H1 (cell line): Measurements from ENCODE around the gene MAPK8. TPM values are rescaled to one million over a fixed set of nuclear protein-coding genes. Genes with fewer than 3 reads are reported as not detected.

Experiments used
- CTCF ChIA-PET: fragments of 300-600 bp; sonication (Branson Sonifier 250); formaldehyde crosslinking; loops from one replicate; lab custom pipeline; 2021; ENCODE audit not compliant: partially characterized antibody; lab: Charles Lee
- POLR2A ChIA-PET: fragments of 300-600 bp; sonication (Branson Sonifier 250); formaldehyde crosslinking; loops from one replicate; lab custom pipeline; 2021; ENCODE audit warnings: inconsistent platforms; ENCODE audit not compliant: partially characterized antibody; lab: Charles Lee
- DNase-seq, 2 experiments: peaks; one replicate each; pipeline versions ENCODE4 v3.0.0 to v3.0.0-alpha.2; 2010 to 2022; ENCODE audit warnings: low spot score in 2 of 2, low read depth in 1 of 2, mixed read lengths in 1 of 2
- FAIRE-seq: peaks from 2 replicates; lab custom pipeline; 2011; peaks lifted over from hg19 to GRCh38; lab: Jason Lieb, UNC
- H2AFZ ChIP-seq: 2 replicates; pipeline ENCODE4 v1.8.1; 2012; ENCODE audit warnings: low read length, inconsistent platforms
- H2AK5ac ChIP-seq: 2 replicates; pipeline ENCODE4 v1.6.1; 2013; ENCODE audit warnings: low read depth, low read length
- H2BK120ac ChIP-seq: replicated peaks from 2 replicates; pipeline ENCODE3; 2013; ENCODE audit warnings: low read depth, low read length, inconsistent platforms
- H2BK12ac ChIP-seq: 2 replicates; pipeline ENCODE4 v1.6.1; 2013; ENCODE audit warnings: low read depth, low read length
- H2BK15ac ChIP-seq: 2 replicates; pipeline ENCODE4 v1.6.1; 2013; ENCODE audit warnings: low read length
- H2BK20ac ChIP-seq: 2 replicates; pipeline ENCODE4 v1.6.1; 2013; ENCODE audit warnings: low read length
- H2BK5ac ChIP-seq: 2 replicates; pipeline ENCODE4 v1.6.1; 2013; ENCODE audit warnings: low read depth, low read length
- H3K14ac ChIP-seq: 2 replicates; pipeline ENCODE4 v1.6.1; 2013; ENCODE audit warnings: inconsistent platforms; ENCODE audit not compliant: insufficient read length
- H3K18ac ChIP-seq: 2 replicates; pipeline ENCODE4 v1.6.1; 2013; ENCODE audit warnings: low read length; ENCODE audit errors: extremely low read depth
- H3K23ac ChIP-seq: 2 replicates; pipeline ENCODE4 v1.6.1; 2013; ENCODE audit warnings: inconsistent platforms; ENCODE audit not compliant: insufficient read length
- H3K23me2 ChIP-seq: 2 replicates; pipeline ENCODE4 v1.6.1; 2013; ENCODE audit warnings: low read depth, low read length
- H3K27ac ChIP-seq: 2 replicates; pipeline ENCODE4 v1.6.1; 2011; ENCODE audit warnings: low read depth, low read length, inconsistent platforms
- H3K27me3 ChIP-seq, 4 experiments: replicated peaks in 1 of 4; 1 replicate in 1 of 4; 2 replicates in 3 of 4; pipeline versions ENCODE4 v1.6.1 to v1.8.1; 2011 to 2013; ENCODE audit warnings: low read length in 3 of 4, mild to moderate bottlenecking in 3 of 4, inconsistent platforms in 2 of 4, mixed read lengths in 2 of 4, moderate library complexity in 1 of 4; ENCODE audit not compliant: control insufficient read depth in 3 of 4, insufficient read depth in 3 of 4; ENCODE audit errors: extremely low read depth in 1 of 4
- H3K36me3 ChIP-seq, 4 experiments: 2 replicates each; pipeline versions ENCODE4 v1.6.1 to v1.8.1; 2011 to 2013; ENCODE audit warnings: mild to moderate bottlenecking in 4 of 4, low read length in 3 of 4, moderate library complexity in 2 of 4, control low read depth in 1 of 4, inconsistent platforms in 1 of 4; ENCODE audit not compliant: insufficient read depth in 4 of 4, control insufficient read depth in 2 of 4
- H3K4ac ChIP-seq: replicated peaks from 2 replicates; pipeline ENCODE3; 2013; ENCODE audit warnings: low read length, low read depth, mixed read lengths, inconsistent platforms; ENCODE audit not compliant: insufficient read length
- H3K4me1 ChIP-seq, 4 experiments: replicated peaks in 1 of 4; 1 replicate in 1 of 4; 2 replicates in 3 of 4; pipeline versions ENCODE4 v1.6.1 to v1.8.1; 2011 to 2013; ENCODE audit warnings: low read length in 3 of 4, inconsistent platforms in 2 of 4, mixed read lengths in 1 of 4; ENCODE audit not compliant: insufficient read depth in 4 of 4, control insufficient read depth in 3 of 4
- H3K4me2 ChIP-seq, 2 experiments: 2 replicates each; pipeline versions ENCODE4 v1.6.1 to v1.8.1; 2011 to 2013; ENCODE audit warnings: low read depth in 2 of 2, low read length in 2 of 2, control low read depth in 1 of 2, inconsistent platforms in 1 of 2, mild to moderate bottlenecking in 1 of 2; ENCODE audit not compliant: insufficient read depth in 1 of 2
- H3K4me3 ChIP-seq, 4 experiments: fragments of 200-600, 300-600 bp in 1 of 4; sonication (generic), shearing (Covaris generic), sonication (Bioruptor Twin) in 1 of 4; 2 replicates each; pipeline versions ENCODE4 v1.5.1 to v1.8.1; 2011 to 2016; ENCODE audit warnings: low read length in 4 of 4, low read depth in 3 of 4, control low read depth in 2 of 4, inconsistent platforms in 2 of 4, mild to moderate bottlenecking in 2 of 4, mixed read lengths in 1 of 4, moderate library complexity in 1 of 4; ENCODE audit not compliant: insufficient read depth in 2 of 4; ENCODE audit errors: extremely low read depth in 1 of 4
- H3K56ac ChIP-seq: replicated peaks from 2 replicates; pipeline ENCODE3; 2013; ENCODE audit warnings: low read depth, mild to moderate bottlenecking, mixed read lengths, low read length, inconsistent platforms; ENCODE audit not compliant: insufficient read length
- H3K79me1 ChIP-seq: 2 replicates; pipeline ENCODE4 v1.6.1; 2013; ENCODE audit warnings: low read depth, low read length, control low read depth
- H3K79me2 ChIP-seq, 2 experiments: 2 replicates each; pipeline versions ENCODE4 v1.6.1 to v1.8.1; 2012 to 2013; ENCODE audit warnings: low read length in 2 of 2, mild to moderate bottlenecking in 2 of 2, inconsistent platforms in 1 of 2; ENCODE audit not compliant: insufficient read depth in 2 of 2, control insufficient read depth in 1 of 2
- H3K9ac ChIP-seq, 4 experiments: replicated peaks in 1 of 4; 1 replicate in 1 of 4; 2 replicates in 3 of 4; pipeline versions ENCODE4 v1.6.1 to v1.8.1; 2011 to 2013; ENCODE audit warnings: low read depth in 3 of 4, low read length in 3 of 4, control low read depth in 2 of 4, mild to moderate bottlenecking in 2 of 4, moderate library complexity in 2 of 4, inconsistent platforms in 1 of 4; ENCODE audit errors: extremely low read depth in 1 of 4
- H3K9me3 ChIP-seq, 2 experiments: 2 replicates each; pipeline versions ENCODE4 v1.6.1 to v1.8.1; 2012 to 2013; ENCODE audit warnings: mild to moderate bottlenecking in 2 of 2, moderate library complexity in 2 of 2, control low read depth in 1 of 2, inconsistent platforms in 1 of 2, low read depth in 1 of 2, low read length in 1 of 2, mixed read lengths in 1 of 2; ENCODE audit not compliant: insufficient read depth in 2 of 2
- H4K20me1 ChIP-seq, 2 experiments: replicated peaks in 1 of 2; 2 replicates each; pipeline versions ENCODE3 to v1.8.1; 2011 to 2013; ENCODE audit warnings: inconsistent platforms in 2 of 2, low read length in 2 of 2, mild to moderate bottlenecking in 1 of 2; ENCODE audit not compliant: insufficient read depth in 2 of 2, control insufficient read depth in 1 of 2
- H4K5ac ChIP-seq: 2 replicates; pipeline ENCODE4 v1.6.1; 2013; ENCODE audit warnings: low read length, low read depth, mixed read lengths, inconsistent platforms; ENCODE audit not compliant: insufficient read length
- H4K8ac ChIP-seq: 2 replicates; pipeline ENCODE4 v1.8.0; 2013; ENCODE audit warnings: mild to moderate bottlenecking, moderate library complexity, low read length, inconsistent platforms; ENCODE audit not compliant: insufficient read depth; ENCODE audit errors: extremely low read depth
- H4K91ac ChIP-seq: replicated peaks from 2 replicates; pipeline ENCODE3; 2013; ENCODE audit warnings: low read length, mixed read lengths, inconsistent platforms; ENCODE audit not compliant: insufficient read length
- CBX5 ChIP-seq: fragments of 300-800, 300-1000 bp; sonication (generic); IDR thresholded peaks from 2 replicates; pipeline ENCODE4 v1.7.1; 2016; ENCODE audit warnings: antibody characterized with exemption, low read length, low read depth
- CBX8 ChIP-seq: fragments of 300-800, 300-1000 bp; sonication (generic); IDR thresholded peaks from 2 replicates; pipeline ENCODE4 v1.7.1; 2016; ENCODE audit warnings: low read depth, low read length, borderline replicate concordance
- CHD2 ChIP-seq: IDR thresholded peaks from 2 replicates; pipeline ENCODE4 v1.6.1; 2012; ENCODE audit warnings: low read length, improper control_type of control experiment
- EP300 ChIP-seq, 2 experiments: IDR thresholded peaks; 1 replicate in 1 of 2; 2 replicates in 1 of 2; pipeline ENCODE4 v1.6.1; 2011 to 2012; ENCODE audit warnings: low read depth in 2 of 2, low read length in 2 of 2, mild to moderate bottlenecking in 2 of 2, borderline replicate concordance in 1 of 2, inconsistent platforms in 1 of 2, moderate library complexity in 1 of 2
- KDM5A ChIP-seq: fragments of 200-600 bp; IDR thresholded peaks from 2 replicates; pipeline ENCODE4 v1.7.1; 2012; ENCODE audit warnings: mild to moderate bottlenecking, low read length, inconsistent platforms, mixed read lengths
- SUZ12 ChIP-seq: fragments of 200-600 bp; sonication (generic); IDR thresholded peaks from 2 replicates; pipeline ENCODE4 v1.6.1; 2012; ENCODE audit warnings: mild to moderate bottlenecking, inconsistent platforms, low read length, moderate library complexity, mixed read lengths
- YY1 ChIP-seq: IDR thresholded peaks from 2 replicates; pipeline ENCODE4 v1.6.1; 2011; ENCODE audit warnings: low read depth, mild to moderate bottlenecking, low read length
- WGBS, 2 experiments: shearing (Covaris generic) in 1 of 2; methylation state at CpG; one replicate each; pipeline versions ENCODE4 v1.1.6 to v1.1.7; 2013 to 2015; ENCODE audit warnings: low lambda C conversion rate in 2 of 2, mixed read lengths in 2 of 2, inconsistent platforms in 1 of 2, low coverage in 1 of 2, missing lambda C conversion rate in 1 of 2; ENCODE audit not compliant: insufficient replicate concordance in 2 of 2, insufficient coverage in 1 of 2, insufficient read length in 1 of 2; ENCODE audit errors: extremely low coverage in 1 of 2, missing lambda C conversion rate in 1 of 2; 5-methylcytosine and 5-hydroxymethylcytosine counted together
- polyA plus RNA-seq, 7 experiments: library from polyadenylated mRNA; depleted of rRNA in 3 of 7; stranded (reverse) in 5 of 7; unstranded in 2 of 7; fragments of >200 nt in 5 of 7; fragments of 200-250 nt in 2 of 7; gene quantifications; 1 replicate in 5 of 7; 2 replicates in 1 of 7; 4 replicates in 1 of 7; pipeline versions ENCODE4 v1.2.1 to v1.2.3, GENCODE V29; 2011 to 2013; ENCODE audit warnings: missing spikeins in 2 of 7, mixed read lengths in 2 of 7
- total RNA-seq: library from RNA; stranded (reverse); fragmentation: NEBNext Ultra II Directional; extraction: Animal tissue kit (Norgen Biotek cat#: 25700); gene quantifications from 2 replicates; pipeline ENCODE4 v1.2.1, GENCODE V29; 2021

The MAPK8 gene
- total and polyA plus RNA-seq, 2 of the 8 experiments (the other 6 are each of a cell fraction or from before 2014, with no cell fraction given): 23.3 to 71.3 TPM

DNA sequence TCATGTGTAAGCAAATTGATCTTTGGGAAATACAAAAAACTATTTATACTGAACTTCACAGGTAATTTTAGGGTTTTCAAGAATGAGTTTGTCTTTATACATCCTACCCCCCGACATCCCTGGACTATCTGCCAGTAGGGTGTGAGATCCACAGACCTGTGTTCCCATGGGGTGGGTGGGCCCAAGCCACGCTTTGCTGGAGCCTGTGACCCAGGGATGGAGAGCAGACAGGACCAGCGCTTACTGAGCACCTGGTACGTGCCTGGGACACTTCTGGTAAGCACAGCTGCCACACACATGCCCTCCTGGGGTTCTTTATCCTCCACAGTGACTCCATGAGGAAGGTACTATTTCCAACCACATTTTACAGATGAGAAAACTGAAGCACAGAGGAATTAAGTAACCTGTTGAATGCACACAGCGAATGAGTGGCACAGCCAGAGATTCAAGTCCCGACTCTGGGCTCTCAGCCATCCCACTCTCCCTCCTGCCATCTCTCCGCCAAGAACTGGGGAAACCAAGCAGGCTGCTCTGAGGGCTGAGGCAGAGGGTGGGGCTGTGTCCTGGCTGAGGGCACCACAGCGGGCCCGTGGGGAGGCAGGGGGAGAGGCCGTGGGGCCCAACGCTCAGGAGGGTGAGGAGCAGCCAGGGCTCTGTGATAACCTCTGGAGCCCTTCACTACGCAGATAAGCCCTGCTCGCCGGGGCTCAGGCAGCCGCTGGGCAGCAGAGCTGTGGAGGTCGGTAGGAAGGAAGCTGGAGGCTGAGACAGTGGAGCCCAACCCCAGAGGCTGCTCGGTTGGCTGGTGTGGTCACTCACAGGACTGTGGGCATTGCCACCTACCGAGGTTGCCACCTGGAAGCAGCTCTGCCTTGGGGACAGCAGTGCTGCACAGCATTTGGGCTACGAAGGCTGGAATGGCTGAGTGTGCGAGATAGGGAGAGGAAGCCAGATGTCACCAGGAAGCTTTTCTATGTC is 174.2 kb downstream of the MAPK8 start:
- Histone ChIP-seq H3K27me3 (no peaks in the 10 kb centered on the region), H3K56ac (no peak overlapping the region), H3K18ac (no peak overlapping the region), H3K4ac (no peak overlapping the region), H3K14ac (no peak overlapping the region), H2BK5ac (no peak overlapping the region; the same call in 1 of the 2 replicates), H2BK15ac (no peak overlapping the region), H3K4me1 (peaks cover 0 to 9% (median 4%) of the 10 kb centered on the region in 4 experiments; a peak in 4 of 7 replicates), H2BK120ac (no peak overlapping the region), H3K9ac (no peak overlapping the region), H3K23ac (no peak overlapping the region), H2AK5ac (no peak overlapping the region; the same call in 1 of the 2 replicates), H3K9me3 (no peaks in the 10 kb centered on the region), H3K4me3 (no peak overlapping the region), H3K27ac (no peak overlapping the region), H4K5ac (no peak overlapping the region), H4K20me1 (no peaks in the 10 kb centered on the region), H3K36me3 (no peaks in the 10 kb centered on the region), H4K8ac (no peak overlapping the region; the same call in 1 of the 2 replicates), H3K79me1 (0 out of 2 replicates have a peak, but pooled peaks cover 2% of the 10 kb centered on the region), H3K23me2 (no peaks in the 10 kb centered on the region), H4K91ac (peak overlapping the region; percentile 48), H2BK20ac (no peak overlapping the region), H2BK12ac (no peak overlapping the region), H3K4me2 (no peak overlapping the region), H2AFZ (no peak overlapping the region), H3K79me2 (no peaks in the 10 kb centered on the region)
- WGBS, 2 experiments: 88% methylated on average over 19 of the region's 20 CpGs; no CpG with 5 or more reads in 1 of the 2 experiments
- FAIRE-seq (no peak), DNase-seq (no peak)
- POLR2A ChIA-PET: interaction anchor here (0.9 to 1.5 kb wide), 2 partner anchors 9 to 10 kb away, joined by 3 read pairs; no protein-coding TSS in a partner anchor
- TF ChIP-seq CBX8 (no peak), CBX5 (no peak), CHD2 (no peak), SUZ12 (no peak), EP300 (IDR thresholded peaks at IDR 0.05; ENCODE audit: borderline replicate concordance in 1 of 2, low read depth in 2 of 2, low read length in 2 of 2) (no peak), KDM5A (no peak), YY1 (no peak)
- CTCF ChIA-PET: interaction anchor here (0.7 to 1.7 kb wide), 9 partner anchors 8 to 176 kb away, joined by 3 to 6 read pairs (median 4); no protein-coding TSS in a partner anchor
